Posterior vena cava (tissue), 2 donors: ENCODE measurements around the gene SSR4. TPM values are rescaled to one million over a fixed set of nuclear protein-coding genes. Genes with fewer than 3 reads are reported as not detected.
A peak's percentile ranks its signal among the peaks of the same experiment; 100 is the strongest.

Experiments
- DNase-seq: peaks from one replicate; pipeline ENCODE4 v3.0.0-alpha.2; 2020; ENCODE audit warnings: low spot score
- intact Hi-C, 2 donors: fragments of 100-400 bp; cut with DNase I; formaldehyde crosslinking; loops; one replicate each; pipeline versions ENCODE4 v1.14.1 to v1.14.2; 2022 to 2023
- total RNA-seq, 2 donors: library from RNA; stranded (reverse); fragmentation: NEBNext Ultra II Directional; extraction: Animal tissue kit (Norgen Biotek cat#: 25700); gene quantifications; one replicate each; pipeline ENCODE4 v1.2.1, GENCODE V29; 2021
- donor health status: DM: yes; HTN: yes; CAD: no.
- donor health status: DM: yes; HTN: yes; CAD: no.

SSR4 gene
- total RNA-seq, 2 donors from 2014 or later = 164 to 225 TPM

- peak; percentile 79 for DNase-seq
- intact Hi-C loops = no loop called here
Observed at GRCh38 chrX:153767674-153768055, 26.8 kb upstream of the SSR4 start.

GRCh38 chrX:153768311-153769157 is 25.9 kb upstream of the SSR4 start:
- intact Hi-C loops = no loop called here
- peak; percentile 78 for DNase-seq

- intact Hi-C loops = no loop called here
- peak; percentile 81 for DNase-seq
Observed at GRCh38 chrX:153769158-153769864, 25.2 kb upstream of the SSR4 start.

- no peak for DNase-seq
- intact Hi-C loops = no loop called here
Observed at GRCh38 chrX:153769865-153770600, 24.4 kb upstream of the SSR4 start.

GRCh38 chrX:153770601-153771414 is 23.7 kb upstream of the SSR4 start:
- no peak for DNase-seq
- intact Hi-C loops = no loop called here

- peak; percentile 82 for DNase-seq
- intact Hi-C loops = no loop called here
Observed at GRCh38 chrX:153771415-153772315, 22.8 kb upstream of the SSR4 start.

- intact Hi-C loops = no loop called here
Observed at GRCh38 chrX:153772316-153773217, 21.9 kb upstream of the SSR4 start.

GRCh38 chrX:153773218-153773611 is 21.3 kb upstream of the SSR4 start:
- intact Hi-C loops = no loop called here
- DNase-seq = peak; percentile 78

More at GRCh38 chrX:153772316-153773217, 21.9 kb upstream of the SSR4 start:
- DNase-seq = peak; percentile 68

GRCh38 chrX:153773741-153774575 is 20.5 kb upstream of the SSR4 start:
- intact Hi-C loops = no loop called here
- DNase-seq = peak; percentile 80

GRCh38 chrX:153774576-153775292 is 19.7 kb upstream of the SSR4 start:
- intact Hi-C loops = loop anchor here in 1 of 2 donors (5.0 kb wide), 1 partner anchor 743 kb away; the partner anchor contains the start of gene FAM3A
- DNase-seq = peak; percentile 73

- intact Hi-C loops = loop anchor here in 1 of 2 donors (5.0 kb wide), 1 partner anchor 742 kb away; the partner anchor contains the start of gene FAM3A
- no peak for DNase-seq
Observed at GRCh38 chrX:153775293-153776119, 19.0 kb upstream of the SSR4 start.

GRCh38 chrX:153776120-153776599 is 18.3 kb upstream of the SSR4 start:
- DNase-seq = no peak
- intact Hi-C loops = loop anchor here in 1 of 2 donors (5.0 kb wide), 1 partner anchor 741 kb away; the partner anchor contains the start of gene FAM3A

GRCh38 chrX:153776611-153777045 is 17.8 kb upstream of the SSR4 start:
- intact Hi-C loops = loop anchor here in 1 of 2 donors (5.0 kb wide), 1 partner anchor 741 kb away; the partner anchor contains the start of gene FAM3A
- no peak for DNase-seq
